ENCODE data around the gene KLHL21. TPM values are rescaled to one million over a fixed set of nuclear protein-coding genes. Genes with fewer than 3 reads are reported as not detected.

The KLHL21 gene
- total and polyA plus RNA-seq, 9 of the 15 experiments (the other 6 are each of a cell fraction or from before 2014, with no cell fraction given), result 2.1 to 42.1 (median 17.5) TPM

DNA sequence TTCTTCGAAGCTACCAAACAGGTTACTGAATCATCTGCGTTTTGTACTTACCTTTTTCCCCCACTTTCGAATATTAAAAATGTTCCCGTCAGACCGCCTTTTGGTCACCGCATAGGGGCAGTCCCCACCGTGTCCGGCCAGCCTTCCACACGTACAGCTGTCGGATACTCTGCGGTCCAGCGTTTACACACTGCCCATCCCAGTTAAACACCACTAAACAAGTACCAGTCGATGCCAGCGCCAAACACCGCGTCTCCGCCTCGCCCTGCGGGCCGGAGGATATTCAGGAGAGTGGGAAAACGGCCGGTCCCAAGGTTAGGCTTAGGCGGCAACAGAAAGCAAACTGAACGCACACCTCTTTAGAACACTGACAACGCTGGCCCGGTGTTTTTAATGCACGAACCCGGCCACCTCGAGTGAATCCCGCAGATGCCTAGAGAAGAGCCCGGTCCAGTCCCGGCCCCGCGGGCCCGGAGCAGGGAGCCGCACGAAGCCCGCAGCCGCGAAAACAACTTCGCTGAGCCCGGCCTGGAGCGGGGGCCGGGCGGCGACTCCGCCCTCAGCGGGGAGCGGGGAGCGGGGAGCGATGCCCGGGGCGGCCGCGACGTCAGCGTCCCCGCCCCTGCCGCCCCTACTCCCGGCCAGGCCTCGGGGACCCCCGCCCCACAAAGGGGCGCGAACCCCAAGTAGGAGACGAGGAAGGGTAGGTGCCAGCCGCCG is 10.1 kb upstream of the KLHL21 start (continued):
- TF ChIP-seq ZNF551 (CRISPR knock-in tag; IDR thresholded peaks at IDR 0.05), result no peak
- no peak for TF ChIP-seq RNF2 (IDR thresholded peaks at IDR 0.05)
- TF ChIP-seq RUNX1 (IDR thresholded peaks at IDR 0.05; ENCODE audit: low read depth), result no peak
- TF ChIP-seq ELF1 (tag; IDR thresholded peaks at IDR 0.05), result no peak
- TF ChIP-seq ZNF766 (CRISPR knock-in tag; conservative IDR thresholded peaks at IDR 0.05), result no peak
- TF ChIP-seq, protein P1, sequence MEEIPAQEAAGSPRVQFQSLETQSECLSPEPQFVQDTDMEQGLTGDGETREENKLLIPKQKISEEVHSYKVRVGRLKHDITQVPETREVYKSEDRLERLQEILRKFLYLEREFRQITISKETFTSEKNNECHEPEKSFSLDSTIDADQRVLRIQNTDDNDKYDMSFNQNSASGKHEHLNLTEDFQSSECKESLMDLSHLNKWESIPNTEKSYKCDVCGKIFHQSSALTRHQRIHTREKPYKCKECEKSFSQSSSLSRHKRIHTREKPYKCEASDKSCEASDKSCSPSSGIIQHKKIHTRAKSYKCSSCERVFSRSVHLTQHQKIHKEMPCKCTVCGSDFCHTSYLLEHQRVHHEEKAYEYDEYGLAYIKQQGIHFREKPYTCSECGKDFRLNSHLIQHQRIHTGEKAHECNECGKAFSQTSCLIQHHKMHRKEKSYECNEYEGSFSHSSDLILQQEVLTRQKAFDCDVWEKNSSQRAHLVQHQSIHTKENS (CRISPR knock-in tag; IDR thresholded peaks at IDR 0.05), result no peak
- TF ChIP-seq KAT8 (IDR thresholded peaks at IDR 0.05; ENCODE audit: low read depth), result no peak
- TF ChIP-seq, protein P2, sequence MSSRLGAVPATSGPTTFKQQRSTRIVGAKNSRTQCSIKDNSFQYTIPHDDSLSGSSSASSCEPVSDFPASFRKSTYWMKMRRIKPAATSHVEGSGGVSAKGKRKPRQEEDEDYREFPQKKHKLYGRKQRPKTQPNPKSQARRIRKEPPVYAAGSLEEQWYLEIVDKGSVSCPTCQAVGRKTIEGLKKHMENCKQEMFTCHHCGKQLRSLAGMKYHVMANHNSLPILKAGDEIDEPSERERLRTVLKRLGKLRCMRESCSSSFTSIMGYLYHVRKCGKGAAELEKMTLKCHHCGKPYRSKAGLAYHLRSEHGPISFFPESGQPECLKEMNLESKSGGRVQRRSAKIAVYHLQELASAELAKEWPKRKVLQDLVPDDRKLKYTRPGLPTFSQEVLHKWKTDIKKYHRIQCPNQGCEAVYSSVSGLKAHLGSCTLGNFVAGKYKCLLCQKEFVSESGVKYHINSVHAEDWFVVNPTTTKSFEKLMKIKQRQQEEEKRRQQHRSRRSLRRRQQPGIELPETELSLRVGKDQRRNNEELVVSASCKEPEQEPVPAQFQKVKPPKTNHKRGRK (tag; IDR thresholded peaks at IDR 0.05), result peak; percentile 4; the same call in 1 of the 2 replicates
- TF ChIP-seq ZNF197 (CRISPR knock-in tag; IDR thresholded peaks at IDR 0.05; ENCODE audit: low read depth), result no peak
- TF ChIP-seq MIER1 (IDR thresholded peaks at IDR 0.05; ENCODE audit: low read depth), result peak; percentile 40; the same call in 1 of the 2 replicates
- no peak for TF ChIP-seq POU5F1 (IDR thresholded peaks at IDR 0.05; ENCODE audit: borderline replicate concordance, low read depth, low read length, partially characterized antibody)
- TF ChIP-seq HCFC1 (IDR thresholded peaks at IDR 0.05; ENCODE audit: low read depth, low read length), result no peak
- no peak for TF ChIP-seq ELF4 (CRISPR knock-in tag; IDR thresholded peaks at IDR 0.05)
- TF ChIP-seq MAFG (tag; conservative IDR thresholded peaks at IDR 0.05), result no peak
- TF ChIP-seq ZNF3 (CRISPR knock-in tag; IDR thresholded peaks at IDR 0.05), result no peak
- peak; percentile 45 for TF ChIP-seq RB1 (IDR thresholded peaks at IDR 0.05; ENCODE audit: low read depth)
- TF ChIP-seq, protein P3, sequence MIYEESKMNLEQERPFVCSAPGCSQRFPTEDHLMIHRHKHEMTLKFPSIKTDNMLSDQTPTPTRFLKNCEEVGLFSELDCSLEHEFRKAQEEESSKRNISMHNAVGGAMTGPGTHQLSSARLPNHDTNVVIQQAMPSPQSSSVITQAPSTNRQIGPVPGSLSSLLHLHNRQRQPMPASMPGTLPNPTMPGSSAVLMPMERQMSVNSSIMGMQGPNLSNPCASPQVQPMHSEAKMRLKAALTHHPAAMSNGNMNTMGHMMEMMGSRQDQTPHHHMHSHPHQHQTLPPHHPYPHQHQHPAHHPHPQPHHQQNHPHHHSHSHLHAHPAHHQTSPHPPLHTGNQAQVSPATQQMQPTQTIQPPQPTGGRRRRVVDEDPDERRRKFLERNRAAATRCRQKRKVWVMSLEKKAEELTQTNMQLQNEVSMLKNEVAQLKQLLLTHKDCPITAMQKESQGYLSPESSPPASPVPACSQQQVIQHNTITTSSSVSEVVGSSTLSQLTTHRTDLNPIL (CRISPR knock-in tag; IDR thresholded peaks at IDR 0.05), result no peak
- no peak for TF ChIP-seq HNRNPUL1 (IDR thresholded peaks at IDR 0.05; ENCODE audit: low read length)
- 0 out of 2 replicates have a peak, but pooled peaks have one; percentile 11 for TF ChIP-seq CC2D1A (IDR thresholded peaks at IDR 0.05)
- TF ChIP-seq HDGF (IDR thresholded peaks at IDR 0.05), result no peak
- TF ChIP-seq FOXP1 (CRISPR knock-in tag; IDR thresholded peaks at IDR 0.05), result no peak
- no peak for TF ChIP-seq CREM (IDR thresholded peaks at IDR 0.05; ENCODE audit: low read depth)
- no peak for TF ChIP-seq ZNF707 (CRISPR knock-in tag; conservative IDR thresholded peaks at IDR 0.05)
- no peak for TF ChIP-seq ZNF316 (IDR thresholded peaks at IDR 0.05)
- no peak for TF ChIP-seq DACH1 (IDR thresholded peaks at IDR 0.05; ENCODE audit: partially characterized antibody)
- TF ChIP-seq ARNT (IDR thresholded peaks at IDR 0.05), result no peak
